HepG2 (cell line): ENCODE measurements around the gene RBBP8NL. TPM values are rescaled to one million over a fixed set of nuclear protein-coding genes. Genes with fewer than 3 reads are reported as not detected.
A peak's percentile ranks its signal among the peaks of the same experiment; 100 is the strongest.

Experiments used
- FOSL2 ChIP-seq: sonication (generic); formaldehyde crosslinking; IDR thresholded peaks from 2 replicates; pipeline ENCODE4 v1.4.0; 2020; ENCODE audit warnings: missing genetic modification reagents
- GPN1 ChIP-seq: sonication (generic); formaldehyde crosslinking; IDR thresholded peaks from 2 replicates; pipeline ENCODE4 v1.5.1; 2020; ENCODE audit warnings: missing genetic modification reagents, borderline replicate concordance
- JUNB ChIP-seq: sonication (generic); formaldehyde crosslinking; IDR thresholded peaks from 2 replicates; pipeline ENCODE4 v1.8.0; 2022; ENCODE audit warnings: missing genetic modification reagents, mild to moderate bottlenecking, borderline replicate concordance
- NR2F1 ChIP-seq, 2 experiments: fragments of 450-650 bp in 1 of 2; formaldehyde crosslinking in 1 of 2; IDR thresholded peaks; 2 replicates each; pipeline versions ENCODE4 v1.5.0 to v1.6.1; 2016 to 2020; ENCODE audit warnings: mild to moderate bottlenecking in 1 of 2, missing compliant biosample characterization in 1 of 2, missing genetic modification reagents in 1 of 2, moderate library complexity in 1 of 2
- RARA ChIP-seq: IDR thresholded peaks from 2 replicates; pipeline ENCODE4 v1.6.1; 2016; ENCODE audit warnings: missing genetic modification reagents, missing compliant biosample characterization
- SALL2 ChIP-seq: sonication (generic); formaldehyde crosslinking; IDR thresholded peaks from 2 replicates; pipeline ENCODE4 v1.8.1; 2023; ENCODE audit warnings: mild to moderate bottlenecking, missing genetic modification reagents, inconsistent platforms
- SOX5 ChIP-seq: IDR thresholded peaks from 2 replicates; pipeline ENCODE4 v1.6.1; 2016; ENCODE audit warnings: borderline replicate concordance
- TAF1 ChIP-seq: sonication (generic); formaldehyde crosslinking; IDR thresholded peaks from 2 replicates; pipeline ENCODE4 v1.4.0; 2020; ENCODE audit warnings: missing genetic modification reagents
- U2AF2 ChIP-seq: fragments of 200-400 bp; formaldehyde crosslinking; IDR thresholded peaks from 2 replicates; pipeline ENCODE4 v1.6.1; 2017; ENCODE audit warnings: low read depth, mild to moderate bottlenecking, low read length
- YEATS2 ChIP-seq: sonication (generic); formaldehyde crosslinking; IDR thresholded peaks from 2 replicates; pipeline ENCODE4 v1.4.0; 2020; ENCODE audit warnings: missing genetic modification reagents, borderline replicate concordance
- ZMYM2 ChIP-seq: sonication (generic); formaldehyde crosslinking; IDR thresholded peaks from 2 replicates; pipeline ENCODE4 v1.8.0; 2022; ENCODE audit warnings: mild to moderate bottlenecking, missing genetic modification reagents
- ZNF275 ChIP-seq: sonication (generic); formaldehyde crosslinking; IDR thresholded peaks from 2 replicates; pipeline ENCODE4 v1.8.0; 2022; ENCODE audit warnings: missing genetic modification reagents, mild to moderate bottlenecking, inconsistent platforms, borderline replicate concordance
- ZNF280D ChIP-seq: sonication (generic); formaldehyde crosslinking; IDR thresholded peaks from 2 replicates; pipeline ENCODE4 v1.5.1; 2020; ENCODE audit warnings: mild to moderate bottlenecking, missing genetic modification reagents
- ZNF354B ChIP-seq: sonication (generic); formaldehyde crosslinking; IDR thresholded peaks from 2 replicates; pipeline ENCODE4 v1.8.0; 2022; ENCODE audit warnings: mild to moderate bottlenecking, missing genetic modification reagents
- ZNF580 ChIP-seq: IDR thresholded peaks from 2 replicates; pipeline ENCODE4 v1.6.1; 2016; ENCODE audit warnings: low read depth, borderline replicate concordance
- ZNF678 ChIP-seq: sonication (generic); formaldehyde crosslinking; IDR thresholded peaks from 2 replicates; pipeline ENCODE4 v1.4.0; 2020; ENCODE audit warnings: mild to moderate bottlenecking, missing genetic modification reagents
- ZNF776 ChIP-seq: sonication (generic); formaldehyde crosslinking; IDR thresholded peaks from 2 replicates; pipeline ENCODE4 v1.4.0; 2020; ENCODE audit warnings: mild to moderate bottlenecking, missing genetic modification reagents
- ZSCAN31 ChIP-seq: sonication (generic); formaldehyde crosslinking; IDR thresholded peaks from 2 replicates; pipeline ENCODE4 v1.5.0; 2020; ENCODE audit warnings: low read depth, mild to moderate bottlenecking, missing genetic modification reagents
- polyA plus RNA-seq, 8 experiments: library from polyadenylated mRNA; depleted of rRNA in 3 of 8; stranded (reverse) in 7 of 8; unstranded in 1 of 8; fragments of >200 nt; fragmentation: Illumina TruSeq in 4 of 8; extraction: Trizol in 4 of 8; gene quantifications; 2 replicates each; pipeline versions ENCODE4 v1.2.1 to v1.2.3, GENCODE V29; 2011 to 2016; ENCODE audit warnings: low read depth in 4 of 8, missing spikeins in 1 of 8, mixed read lengths in 1 of 8; ENCODE audit not compliant: insufficient read depth in 1 of 8
- total RNA-seq, 5 experiments: library from RNA; depleted of rRNA; stranded (reverse); fragments of >200 nt; fragmentation: Illumina TruSeq; extraction: Trizol; gene quantifications; 2 replicates each; pipeline ENCODE4 v1.2.3, GENCODE V29; 2016; ENCODE audit warnings: low read depth in 1 of 5
- TF ChIP-seq, protein P1 (sequence below): sonication (generic); formaldehyde crosslinking; IDR thresholded peaks from 2 replicates; pipeline ENCODE4 v1.4.0; 2020; ENCODE audit warnings: missing genetic modification reagents, borderline replicate concordance

Gene RBBP8NL
- total and polyA plus RNA-seq, 2 of the 13 experiments (the other 11 are each of a cell fraction or from before 2014, with no cell fraction given): 0.69 to 0.86 TPM

GRCh38 chr20:62367136-62367632, 60.2 kb downstream of the RBBP8NL start, which contains the start of gene LAMA5 (continued):
- TF ChIP-seq RARA (no peak), ZNF275 (CRISPR knock-in tag) (no peak; the same call in 1 of the 2 replicates), GPN1 (CRISPR knock-in tag) (no peak), NR2F1 (CRISPR knock-in tag; IDR thresholded peaks at IDR 0.05) (no peak), ZNF776 (CRISPR knock-in tag) (no peak; the same call in 1 of the 2 replicates), ZNF280D (no peak), ZNF354B (no peak), JUNB (CRISPR knock-in tag) (no peak), ZNF678 (CRISPR knock-in tag) (no peak), U2AF2 (no peak), TAF1 (CRISPR knock-in tag) (0 out of 2 replicates have a peak, but pooled peaks have one; percentile 31), YEATS2 (CRISPR knock-in tag) (no peak), SALL2 (CRISPR knock-in tag) (no peak), SOX5 (CRISPR knock-in tag) (0 out of 2 replicates have a peak, but pooled peaks have one; percentile 23), ZNF580 (CRISPR knock-in tag) (no peak), ZSCAN31 (no peak; the same call in 1 of the 2 replicates), ZMYM2 (no peak), FOSL2 (CRISPR knock-in tag) (no peak)
- TF ChIP-seq, protein P1, sequence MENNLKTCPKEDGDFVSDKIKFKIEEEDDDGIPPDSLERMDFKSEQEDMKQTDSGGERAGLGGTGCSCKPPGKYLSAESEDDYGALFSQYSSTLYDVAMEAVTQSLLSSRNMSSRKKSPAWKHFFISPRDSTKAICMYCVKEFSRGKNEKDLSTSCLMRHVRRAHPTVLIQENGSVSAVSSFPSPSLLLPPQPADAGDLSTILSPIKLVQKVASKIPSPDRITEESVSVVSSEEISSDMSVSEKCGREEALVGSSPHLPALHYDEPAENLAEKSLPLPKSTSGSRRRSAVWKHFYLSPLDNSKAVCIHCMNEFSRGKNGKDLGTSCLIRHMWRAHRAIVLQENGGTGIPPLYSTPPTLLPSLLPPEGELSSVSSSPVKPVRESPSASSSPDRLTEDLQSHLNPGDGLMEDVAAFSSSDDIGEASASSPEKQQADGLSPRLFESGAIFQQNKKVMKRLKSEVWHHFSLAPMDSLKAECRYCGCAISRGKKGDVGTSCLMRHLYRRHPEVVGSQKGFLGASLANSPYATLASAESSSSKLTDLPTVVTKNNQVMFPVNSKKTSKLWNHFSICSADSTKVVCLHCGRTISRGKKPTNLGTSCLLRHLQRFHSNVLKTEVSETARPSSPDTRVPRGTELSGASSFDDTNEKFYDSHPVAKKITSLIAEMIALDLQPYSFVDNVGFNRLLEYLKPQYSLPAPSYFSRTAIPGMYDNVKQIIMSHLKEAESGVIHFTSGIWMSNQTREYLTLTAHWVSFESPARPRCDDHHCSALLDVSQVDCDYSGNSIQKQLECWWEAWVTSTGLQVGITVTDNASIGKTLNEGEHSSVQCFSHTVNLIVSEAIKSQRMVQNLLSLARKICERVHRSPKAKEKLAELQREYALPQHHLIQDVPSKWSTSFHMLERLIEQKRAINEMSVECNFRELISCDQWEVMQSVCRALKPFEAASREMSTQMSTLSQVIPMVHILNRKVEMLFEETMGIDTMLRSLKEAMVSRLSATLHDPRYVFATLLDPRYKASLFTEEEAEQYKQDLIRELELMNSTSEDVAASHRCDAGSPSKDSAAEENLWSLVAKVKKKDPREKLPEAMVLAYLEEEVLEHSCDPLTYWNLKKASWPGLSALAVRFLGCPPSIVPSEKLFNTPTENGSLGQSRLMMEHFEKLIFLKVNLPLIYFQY (CRISPR knock-in tag): no peak
